Measurements from ENCODE around the gene KCNMB2.

GRCh38 chr3:178532476-178532875 lies 3.8 kb upstream of the KCNMB2 start:
- TF ChIP-seq EZH2 (IDR thresholded peaks at IDR 0.05; ENCODE audit: borderline replicate concordance, low read depth, low read length, severe bottlenecking), result no peak
- no peak for TF ChIP-seq CTCF (IDR thresholded peaks at IDR 0.05; ENCODE audit: borderline replicate concordance, extremely low read depth, low read length, poor library complexity, severe bottlenecking)

Measured in DND-41 (cell line).